GM21360 (cell line): ENCODE data around the gene EPB41L5.
"Not testable (repeated sequence)": the region's sequence is repeated elsewhere in the genome, so short reads cannot be mapped to it uniquely, and the experiment has no call there.

Experiments used
- ATAC-seq: cut with Tn5 transposase; IDR thresholded peaks from one replicate; pipeline ENCODE4 v1.9.1; 2021; ENCODE audit warnings: mild to moderate bottlenecking, moderate library complexity; ENCODE audit not compliant: unreplicated experiment

The EPB41L5 gene

DNA sequence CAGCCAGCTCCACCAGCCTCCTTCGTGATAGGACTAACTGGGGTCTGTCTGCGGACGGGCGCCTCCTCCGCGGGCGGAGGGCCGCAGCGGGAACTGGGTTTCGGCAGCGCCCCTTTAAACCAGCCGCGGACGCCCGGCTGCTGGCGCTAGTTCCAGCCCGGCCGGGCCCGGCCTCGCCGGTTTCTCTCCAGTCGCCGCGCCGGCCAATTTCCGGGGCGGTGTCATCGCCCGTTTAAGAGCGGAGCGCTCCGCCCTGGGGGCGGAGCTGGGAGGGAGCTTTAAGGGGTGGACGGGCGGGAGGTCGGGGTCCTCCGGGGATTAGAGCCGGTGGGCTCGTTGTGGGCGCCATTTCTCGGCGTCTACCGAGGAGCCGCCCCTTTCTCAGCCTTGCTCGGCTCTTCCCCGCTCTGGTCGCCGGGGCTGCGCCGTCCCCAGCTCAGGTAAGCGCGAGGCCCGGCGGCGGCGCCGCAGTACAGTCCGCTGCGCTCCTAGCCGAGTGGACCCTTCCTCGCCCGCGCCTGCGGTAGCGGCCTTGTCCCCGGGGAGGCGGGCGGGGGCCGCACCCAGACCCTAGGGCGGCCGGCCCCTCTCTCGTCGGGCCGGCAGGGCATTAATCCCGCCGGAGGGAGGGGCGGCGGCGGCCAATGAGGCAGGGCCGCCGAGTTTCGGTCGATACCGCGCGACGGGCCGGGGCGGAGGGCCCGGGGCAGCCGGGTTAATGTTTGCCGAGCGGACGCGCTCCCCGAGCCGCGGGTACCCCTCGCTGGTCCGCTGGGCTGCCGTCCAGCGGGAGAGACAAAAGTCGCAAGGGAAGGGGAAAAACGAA is at the start of gene EPB41L5:
EPB41L5 (plus strand) TSS at position 307 of the 826 bp plus-strand sequence. CDS start 6,008 bp downstream, outside the sequence.
- ATAC-seq: peak; percentile 97

DNA sequence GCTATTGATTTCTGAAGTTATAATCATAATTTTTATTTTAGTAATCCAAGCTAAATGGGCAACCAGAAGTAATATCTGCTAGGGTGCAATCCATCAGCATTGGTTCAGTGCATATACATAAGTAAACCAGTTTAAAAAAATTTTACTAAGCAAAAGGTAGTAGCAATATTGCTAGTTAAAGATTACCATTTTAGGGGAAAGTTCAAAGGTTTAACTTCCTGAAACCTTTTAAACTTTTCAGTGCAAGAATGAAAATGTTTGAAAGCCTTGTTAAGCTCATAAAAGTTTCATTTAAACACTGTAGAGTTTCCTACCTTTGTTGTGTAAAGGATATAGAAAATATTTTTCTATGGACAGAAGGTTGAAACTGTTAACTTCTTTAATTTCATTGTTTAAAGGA is 31.0 kb upstream of the EPB41L5 start:
- ATAC-seq: no peak

DNA sequence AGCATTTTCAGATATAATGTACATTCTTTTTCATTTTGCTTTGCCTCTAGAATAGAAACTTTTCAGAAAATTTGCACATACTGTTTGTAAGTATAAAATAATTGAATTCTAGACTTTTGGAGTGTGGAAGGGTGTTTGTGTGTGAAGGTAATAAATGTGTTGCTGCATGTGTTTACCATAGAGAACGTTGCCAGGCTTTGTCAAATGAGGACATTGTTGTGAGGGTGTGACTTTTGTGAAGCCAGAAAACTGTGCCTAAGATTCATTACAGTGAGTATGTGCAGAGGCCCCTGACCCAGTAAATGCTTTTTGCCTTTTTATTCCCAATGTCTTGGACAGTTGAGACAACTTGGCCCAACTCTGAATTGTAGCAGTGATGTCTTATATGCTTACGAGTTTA is 30.4 kb upstream of the EPB41L5 start:
- ATAC-seq: no peak

DNA sequence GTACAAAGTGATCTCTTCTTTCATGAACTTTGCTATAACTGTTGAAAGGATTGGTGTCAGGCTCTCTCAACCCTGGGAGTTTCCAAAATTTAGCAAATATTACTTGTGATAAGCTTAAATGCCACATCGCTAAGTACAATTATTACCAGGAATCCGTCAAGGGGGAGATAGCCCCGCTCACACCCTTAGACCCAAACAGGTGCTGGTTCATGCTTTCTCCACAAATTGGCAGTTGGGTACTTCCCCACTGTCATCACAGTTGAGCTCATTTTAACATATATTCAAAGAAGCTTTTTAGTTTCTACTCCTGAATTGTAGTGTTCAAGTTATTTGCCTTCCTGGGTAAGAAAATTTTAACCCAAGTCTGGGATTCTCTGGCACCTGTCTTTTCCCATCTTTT is 29.8 kb upstream of the EPB41L5 start:
- ATAC-seq: no peak

DNA sequence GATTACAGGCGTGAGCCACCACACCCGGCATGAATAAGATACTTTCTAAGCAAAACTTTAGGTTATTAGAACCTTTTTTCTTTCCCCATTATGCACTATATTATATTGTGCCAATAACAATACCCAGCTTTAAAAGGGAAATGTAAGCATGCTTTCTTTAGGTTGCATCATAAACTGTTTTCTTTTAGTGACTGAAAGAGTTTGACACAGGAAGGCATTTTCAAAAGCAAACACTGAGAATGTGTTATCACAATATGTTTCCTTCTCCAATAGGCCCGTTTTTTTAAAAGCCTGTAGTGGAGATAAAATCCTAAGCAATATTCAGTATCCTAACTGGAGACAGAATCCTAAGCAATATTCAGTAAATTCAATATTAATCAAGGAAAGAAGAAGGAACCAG is 16.7 kb upstream of the EPB41L5 start:
- ATAC-seq: no peak

DNA sequence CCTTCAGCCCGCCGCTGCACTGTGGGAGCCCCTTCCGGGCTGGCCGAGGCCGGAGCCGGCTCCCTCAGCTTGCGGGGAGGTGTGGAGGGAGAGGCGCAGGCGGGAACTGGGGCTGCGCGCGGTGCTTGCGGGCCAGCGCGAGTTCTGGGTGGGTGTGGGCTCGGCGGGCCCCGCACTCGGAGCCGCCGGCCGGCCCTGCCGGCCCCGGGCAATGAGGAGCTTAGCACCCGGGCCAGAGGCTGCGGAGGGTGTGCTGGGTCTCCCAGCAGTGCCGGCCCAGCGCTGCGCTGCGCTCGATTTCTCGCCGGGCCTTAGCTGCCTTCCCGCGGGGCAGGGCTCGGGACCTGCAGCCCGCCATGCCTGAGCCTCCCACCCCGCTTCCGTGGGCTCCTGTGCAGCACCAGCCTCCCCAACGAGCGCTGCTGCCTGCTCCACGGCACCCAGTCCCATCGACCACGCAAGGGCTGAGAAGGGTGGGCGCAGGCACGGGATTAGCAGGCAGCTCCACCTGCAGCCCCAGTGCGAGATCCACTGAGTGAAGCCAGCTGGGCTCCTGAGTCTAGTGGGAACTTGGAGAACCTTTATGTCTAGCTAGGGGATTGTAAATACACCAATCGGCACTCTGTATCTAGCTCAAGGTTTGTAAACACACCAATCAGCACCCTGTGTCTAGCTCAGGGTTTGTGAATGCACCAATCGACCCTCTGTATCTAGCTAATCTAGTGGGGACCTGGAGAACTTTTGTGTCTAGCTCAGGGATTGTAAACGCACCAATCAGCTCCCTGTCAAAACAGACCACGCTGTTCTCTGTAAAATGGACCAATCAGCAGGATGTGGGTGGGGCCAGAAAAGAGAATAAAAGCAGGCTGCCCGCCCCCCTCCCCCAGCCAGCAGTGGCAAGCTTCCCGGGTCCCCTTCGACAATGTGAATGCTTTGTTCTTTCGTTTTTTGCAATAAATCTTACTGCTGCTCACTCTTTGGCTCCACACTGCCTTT is 15.7 kb upstream of the EPB41L5 start:
- ATAC-seq: not testable (repeated sequence)

DNA sequence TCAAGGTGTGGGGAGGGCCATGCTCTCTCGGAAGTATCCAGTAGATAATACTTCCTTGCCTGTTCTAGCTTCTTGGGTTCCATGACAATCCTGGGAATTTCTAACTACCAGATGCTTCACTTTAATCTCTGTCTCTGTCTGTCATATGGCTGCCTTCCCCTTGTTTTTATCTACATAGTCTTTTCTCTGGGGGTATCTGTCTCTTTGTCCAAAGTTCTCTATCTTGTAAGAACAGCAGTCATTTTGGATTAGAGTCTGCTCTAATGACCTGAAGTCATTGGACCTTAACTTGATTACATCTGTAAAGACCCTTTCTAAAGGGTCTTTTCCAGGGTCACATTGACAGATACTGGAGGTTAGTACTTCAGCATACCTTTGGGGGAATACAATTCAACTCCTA is 11.4 kb upstream of the EPB41L5 start:
- no peak for ATAC-seq

DNA sequence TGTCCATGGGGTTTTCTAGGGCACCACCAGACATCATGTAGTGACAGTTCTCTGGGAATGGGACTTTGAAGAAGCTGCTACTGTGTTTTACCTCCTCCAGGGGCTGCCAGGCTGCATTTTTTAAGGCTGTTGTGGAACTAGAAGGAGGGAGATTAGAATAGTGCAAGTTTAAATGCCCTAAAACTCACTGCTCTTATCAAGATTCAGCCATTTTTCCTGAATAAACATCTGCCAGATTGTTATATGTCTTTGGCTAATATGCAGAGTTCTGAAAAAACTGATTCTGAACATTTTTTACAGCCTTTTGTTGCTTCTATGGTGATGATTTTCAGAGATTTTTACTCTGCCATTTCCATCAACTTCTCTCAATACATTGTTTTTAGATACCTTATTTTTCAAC is 8.6 kb upstream of the EPB41L5 start:
- ATAC-seq: no peak

DNA sequence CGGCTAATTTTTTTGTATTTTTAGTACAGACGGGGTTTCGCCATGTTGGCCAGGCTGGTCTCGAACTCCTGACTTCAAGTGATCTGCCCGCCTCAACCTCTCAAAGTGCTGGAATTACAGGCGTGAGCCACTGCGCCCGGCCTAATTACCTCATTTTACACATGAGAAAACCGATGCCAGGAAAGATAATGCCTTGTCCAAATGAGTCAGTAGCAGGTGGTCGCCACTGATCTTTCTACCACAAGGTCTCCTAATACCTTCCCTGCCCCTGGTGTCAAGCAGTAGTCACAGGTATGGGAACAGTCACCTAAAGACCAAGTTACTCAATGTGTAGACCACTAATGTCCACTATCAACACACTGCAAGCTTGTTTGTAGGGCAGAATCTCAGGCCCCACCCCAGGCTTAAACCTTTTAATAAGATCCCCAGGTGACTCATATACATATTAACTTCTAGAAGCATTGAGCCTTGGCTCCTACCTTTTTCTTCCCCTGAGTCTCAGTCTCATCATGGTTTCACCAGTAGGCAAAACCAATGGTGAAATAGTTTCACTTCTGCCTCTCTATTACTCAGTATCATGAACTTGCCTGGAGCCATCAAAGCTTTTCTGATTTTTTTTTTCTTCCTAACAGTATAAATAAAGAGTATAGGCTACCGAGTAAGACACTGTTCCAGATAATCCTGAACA is 6.9 kb upstream of the EPB41L5 start:
- ATAC-seq: peak; percentile 94

DNA sequence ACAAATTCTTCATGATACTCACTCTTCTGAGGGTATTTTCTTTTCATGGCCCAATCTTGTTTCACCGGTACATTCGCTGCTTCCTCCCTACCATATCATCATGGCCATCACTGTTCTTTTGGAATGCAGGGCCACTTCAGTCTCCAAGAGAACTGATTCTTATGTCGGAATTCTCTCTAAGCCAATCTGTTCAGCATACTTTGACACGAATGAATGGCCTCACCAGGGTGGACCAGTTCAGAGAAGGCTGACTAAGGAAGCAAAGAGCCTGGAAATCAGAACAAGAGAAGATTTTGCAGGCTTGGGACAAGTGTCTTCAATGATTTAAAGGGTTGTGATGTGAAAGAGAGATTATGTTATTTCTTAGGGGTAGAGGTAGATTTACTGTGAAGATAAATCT is 5.0 kb upstream of the EPB41L5 start:
- no peak for ATAC-seq

DNA sequence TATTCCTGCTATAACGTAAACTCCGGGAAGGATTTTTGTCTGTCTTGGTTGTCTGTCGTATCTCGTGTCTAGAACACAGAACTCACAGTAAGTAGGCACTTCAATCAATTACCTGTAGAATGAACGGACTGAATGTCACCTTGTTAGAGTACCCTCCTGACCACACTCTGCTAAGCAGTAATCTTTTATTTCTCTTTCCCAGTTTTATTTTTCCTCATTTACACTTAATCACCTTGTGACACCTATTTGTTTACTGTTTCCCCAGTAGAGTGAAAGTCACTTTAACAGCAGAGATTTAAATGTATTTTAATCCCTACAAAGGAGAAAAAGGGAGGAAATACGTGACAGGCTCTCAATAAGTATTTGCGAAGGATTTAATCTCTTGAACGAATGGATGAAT is 514 bp upstream of the EPB41L5 start:
- no peak for ATAC-seq

DNA sequence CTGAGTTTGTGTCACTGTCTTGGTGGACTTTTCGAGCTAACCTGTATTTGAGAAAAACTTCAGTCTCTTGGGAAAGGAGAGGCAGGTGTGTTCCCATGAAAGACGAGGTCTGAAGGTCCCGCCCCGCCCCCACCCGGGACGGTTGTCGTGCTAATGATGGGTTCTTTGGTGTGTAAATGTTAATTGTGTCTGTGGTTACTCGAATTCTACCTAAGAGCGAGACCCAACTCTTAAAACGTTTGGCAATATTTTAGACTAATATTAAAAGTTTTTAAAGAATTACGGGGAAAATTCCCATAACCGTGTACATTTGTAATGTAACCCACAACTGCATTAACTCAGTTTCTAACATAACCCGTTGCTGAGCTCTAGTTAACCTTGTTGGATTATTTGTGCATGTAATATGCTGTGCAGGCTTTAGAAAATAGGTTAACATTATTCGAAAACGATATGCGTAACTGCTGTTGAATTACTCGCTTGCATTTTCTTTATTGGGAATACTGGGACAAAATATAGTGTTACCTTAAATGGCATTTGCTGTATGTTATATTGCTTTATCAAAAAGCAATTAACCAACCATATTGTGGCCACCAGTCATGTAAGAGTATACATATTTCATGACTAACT is 833 bp downstream of the EPB41L5 start:
- ATAC-seq: no peak

DNA sequence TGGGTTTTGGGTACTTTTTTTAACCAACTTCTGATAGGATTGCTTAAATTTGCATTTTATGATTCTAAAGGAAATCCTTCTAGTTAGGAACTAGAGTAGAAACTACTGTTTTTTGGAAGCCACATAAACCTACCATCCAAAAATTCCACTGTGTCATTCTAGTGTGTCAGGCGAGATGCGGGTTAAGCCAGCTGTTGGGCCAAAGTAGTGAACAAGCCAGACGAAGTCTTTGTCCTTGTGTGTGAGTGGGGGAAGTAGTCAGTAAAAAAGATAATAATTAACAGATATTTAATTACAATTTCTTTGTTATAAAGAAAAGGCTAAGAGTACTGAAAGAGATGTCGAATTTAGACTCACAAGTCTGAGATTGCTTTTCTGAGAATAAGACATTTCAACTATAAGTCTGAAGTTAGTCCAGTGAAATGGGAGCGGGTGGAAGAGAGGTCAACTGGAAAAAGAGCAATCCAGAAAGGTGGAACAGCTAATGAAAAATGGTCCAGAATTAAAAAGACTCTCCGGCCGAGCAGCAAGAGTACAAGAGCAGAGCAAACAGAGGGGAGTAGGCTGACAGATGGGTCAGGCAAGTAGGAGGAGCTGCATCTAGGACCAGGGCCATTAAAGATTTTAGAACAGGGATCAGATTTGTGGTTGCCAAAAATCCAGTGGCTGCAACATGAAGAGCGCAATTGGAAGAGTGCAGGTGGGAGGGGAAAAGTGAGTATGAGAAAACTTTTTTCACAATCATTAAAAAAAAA is 1.5 kb downstream of the EPB41L5 start:
- ATAC-seq: no peak

DNA sequence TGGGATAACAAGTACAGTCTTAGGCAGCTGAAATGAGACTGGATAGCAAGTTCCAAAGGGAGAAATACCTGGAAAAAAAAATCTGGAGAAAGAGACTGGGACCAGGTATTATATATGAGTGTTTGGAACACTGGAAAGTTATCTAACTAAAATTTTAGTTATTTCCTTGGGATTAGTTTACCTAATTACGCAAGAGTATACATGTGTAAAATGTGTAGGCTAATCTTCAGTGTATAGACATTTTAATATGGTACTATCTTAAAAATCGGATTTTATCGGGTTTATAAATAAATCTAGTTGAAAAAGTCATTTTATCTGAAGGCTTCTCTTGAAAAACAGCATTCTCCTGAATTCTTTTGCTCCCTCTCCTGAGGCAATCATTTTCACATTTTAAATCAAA is 3.9 kb downstream of the EPB41L5 start:
- no peak for ATAC-seq

DNA sequence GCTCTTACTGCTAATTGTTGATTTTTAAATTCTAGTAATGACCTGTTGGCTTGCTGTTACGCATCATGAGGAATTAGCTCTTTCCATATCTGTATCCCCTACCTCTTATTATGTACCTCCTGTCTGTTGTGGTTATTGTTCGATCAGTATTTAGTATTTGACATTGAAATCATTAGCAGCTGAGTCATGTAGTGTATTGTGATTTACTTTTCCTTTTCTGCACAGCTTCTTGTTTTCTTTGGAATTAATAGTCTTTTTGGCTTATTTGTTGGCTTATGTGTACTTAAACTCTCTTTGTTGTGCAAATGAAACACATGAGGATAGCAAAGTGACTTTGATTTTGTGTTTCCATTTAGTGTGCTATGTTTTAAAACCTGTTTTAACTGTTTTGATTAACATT is 4.3 kb downstream of the EPB41L5 start:
- no peak for ATAC-seq

DNA sequence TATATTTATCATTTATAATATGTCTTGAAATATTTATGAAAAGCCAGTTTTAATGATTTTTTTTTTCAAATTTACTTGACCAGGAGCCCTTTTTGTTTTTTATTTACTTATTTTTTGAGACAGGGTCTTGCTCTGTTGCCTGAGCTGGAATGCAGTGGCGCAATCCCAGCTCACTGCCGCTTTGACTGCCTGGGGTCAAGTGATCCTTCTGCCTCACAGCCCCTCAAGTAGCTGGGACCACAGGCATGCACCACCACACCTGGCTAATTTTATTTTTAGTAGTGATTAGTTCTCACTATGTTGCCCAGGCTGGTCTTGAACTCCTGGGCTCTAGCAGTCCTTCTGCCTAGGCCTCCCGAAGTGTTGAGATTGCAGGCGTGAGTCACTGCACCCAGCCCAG is 5.7 kb downstream of the EPB41L5 start:
- no peak for ATAC-seq

DNA sequence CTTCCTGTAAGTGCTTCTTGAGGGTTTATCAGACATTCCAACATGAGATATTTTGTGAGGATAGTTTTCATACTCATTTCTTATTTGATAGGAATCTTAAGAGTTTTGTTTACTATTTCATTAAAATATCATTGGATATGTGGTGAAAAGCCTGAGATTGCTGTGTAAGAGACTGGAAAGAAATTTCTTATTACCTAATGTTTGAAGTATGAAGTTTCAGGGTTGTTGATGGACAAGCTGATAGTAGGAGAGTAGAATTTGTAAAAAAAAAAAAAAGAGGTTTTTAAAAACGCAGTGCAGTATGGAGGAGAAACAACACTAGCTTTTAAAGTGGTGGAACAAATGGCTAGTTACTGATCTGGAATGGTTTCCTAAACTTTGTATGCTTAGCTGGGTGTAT is 7.7 kb downstream of the EPB41L5 start:
- no peak for ATAC-seq

DNA sequence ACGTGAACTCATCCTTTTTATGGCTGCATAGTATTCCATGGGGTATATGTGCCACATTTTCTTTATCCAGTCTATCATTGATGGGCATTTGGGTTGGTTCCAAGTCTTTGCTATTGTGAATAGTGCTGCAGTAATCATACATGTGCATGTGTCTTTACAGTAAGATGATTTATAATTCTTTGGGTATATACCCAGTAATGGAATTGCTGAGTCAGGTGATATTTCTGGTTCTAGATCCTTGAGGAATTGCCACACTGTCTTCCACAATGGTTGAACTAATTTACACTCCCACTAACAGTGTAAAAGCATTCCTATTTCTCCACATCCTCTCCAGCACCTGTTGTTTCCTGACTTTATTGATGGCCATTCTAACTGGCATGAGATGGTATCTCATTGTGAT is 9.6 kb downstream of the EPB41L5 start:
- not testable (repeated sequence) for ATAC-seq

DNA sequence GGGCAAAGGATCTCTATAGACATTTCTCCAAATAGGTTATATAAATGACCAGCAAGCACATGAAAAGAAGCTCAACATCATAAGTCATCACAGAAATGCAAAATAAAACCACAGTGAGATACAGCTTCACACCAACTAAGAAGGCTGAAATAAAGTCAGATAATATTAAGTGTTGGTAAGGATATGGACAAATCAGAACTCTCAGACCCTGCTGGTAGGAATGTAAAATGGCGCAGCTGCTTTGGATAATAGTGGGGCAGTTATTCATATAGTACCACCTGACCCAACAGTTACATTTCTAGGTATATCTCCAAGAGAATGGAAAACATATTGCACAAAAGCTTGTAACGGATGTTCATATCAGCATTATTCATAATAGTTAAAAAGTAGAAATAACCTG is 14.0 kb downstream of the EPB41L5 start:
- ATAC-seq: no peak

DNA sequence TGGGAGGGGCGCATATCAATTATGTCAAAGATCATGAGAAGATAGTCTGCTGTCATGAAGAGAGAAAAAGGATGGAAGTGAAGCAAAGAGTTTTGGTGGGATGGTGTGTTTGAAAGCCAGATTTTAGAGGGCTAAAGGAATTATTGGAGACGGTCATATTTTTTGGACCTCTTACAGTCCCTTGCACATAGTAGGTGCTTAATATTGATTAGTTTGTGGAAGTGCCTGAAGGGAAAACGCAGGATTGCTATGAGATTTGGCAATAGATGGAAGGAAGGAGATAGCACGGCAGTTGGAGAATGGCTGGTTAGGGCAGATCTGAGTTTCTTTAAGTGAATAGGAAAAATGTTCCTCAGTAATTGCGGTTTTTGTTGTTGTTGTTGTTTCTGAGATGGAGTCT is 15.9 kb downstream of the EPB41L5 start:
- no peak for ATAC-seq
